CD4-positive, alpha-beta T cell (primary cell): ENCODE data around the gene GLYR1. TPM values are rescaled to one million over a fixed set of nuclear protein-coding genes. Genes with fewer than 3 reads are reported as not detected.

Source experiments
- ATAC-seq: fragments of 200-7000 bp; cut with Tn5 transposase; one replicate; pipeline ENCODE4 v1.10.0; 2022; ENCODE audit warnings: mild to moderate bottlenecking; ENCODE audit not compliant: poor library complexity
- CTCF ChIA-PET: fragments of 350-600 bp; sonication (Branson Sonifier 250); formaldehyde crosslinking; loops from one replicate; lab custom pipeline; 2021; ENCODE audit warnings: antibody characterized with exemption, inconsistent platforms; lab: Charles Lee
- POLR2A ChIA-PET: fragments of 350-600 bp; sonication (Branson Sonifier 250); formaldehyde crosslinking; loops from one replicate; lab custom pipeline; 2021; ENCODE audit warnings: antibody characterized with exemption, inconsistent platforms; lab: Charles Lee
- DNase-seq, 14 experiments: peaks; one replicate each; pipeline ENCODE4 v3.0.0-alpha.2; 2013 to 2020; ENCODE audit warnings: mixed read lengths in 2 of 14
- H3K27ac ChIP-seq, 2 donors: one replicate each; pipeline versions ENCODE4 v1.5.1 to v1.7.0; 2013; ENCODE audit warnings: low read length in 2 of 2, low read depth in 1 of 2, mild to moderate bottlenecking in 1 of 2
- H3K27me3 ChIP-seq, 2 experiments: 1 replicate in 1 of 2; 2 replicates in 1 of 2; pipeline versions ENCODE4 v1.6.1 to v1.7.0; 2013; ENCODE audit warnings: low read length in 2 of 2, control low read depth in 1 of 2, mild to moderate bottlenecking in 1 of 2, moderate library complexity in 1 of 2; ENCODE audit not compliant: insufficient read depth in 2 of 2, control insufficient read depth in 1 of 2
- H3K36me3 ChIP-seq: one replicate; pipeline ENCODE4 v1.6.1; 2013; ENCODE audit warnings: low read length, control low read depth; ENCODE audit not compliant: insufficient read depth
- H3K4me1 ChIP-seq: one replicate; pipeline ENCODE4 v1.6.1; 2013; ENCODE audit warnings: low read length, control low read depth; ENCODE audit not compliant: insufficient read depth
- H3K4me3 ChIP-seq: one replicate; pipeline ENCODE4 v1.5.1; 2013; ENCODE audit warnings: mild to moderate bottlenecking, low read length, moderate library complexity
- H3K9me3 ChIP-seq, 2 experiments: 1 replicate in 1 of 2; 2 replicates in 1 of 2; pipeline versions ENCODE4 v1.6.1 to v1.7.0; 2013; ENCODE audit warnings: low read length in 2 of 2, mild to moderate bottlenecking in 2 of 2, control low read depth in 1 of 2, moderate library complexity in 1 of 2; ENCODE audit not compliant: control insufficient read depth in 1 of 2, insufficient read depth in 1 of 2
- H3K27ac Mint-ChIP-seq: one replicate; pipeline ENCODE4 v1.8.0; 2020; ENCODE audit warnings: mixed read lengths
- H3K27me3 Mint-ChIP-seq: one replicate; pipeline ENCODE4 v1.8.0; 2021; ENCODE audit warnings: mixed read lengths
- H3K36me3 Mint-ChIP-seq: one replicate; pipeline ENCODE4 v1.8.0; 2021; ENCODE audit warnings: low read depth, mixed read lengths
- H3K4me1 Mint-ChIP-seq: one replicate; pipeline ENCODE4 v1.8.0; 2021; ENCODE audit warnings: low read depth, mixed read lengths
- H3K4me3 Mint-ChIP-seq: one replicate; pipeline ENCODE4 v1.8.0; 2020; ENCODE audit warnings: mild to moderate bottlenecking, mixed read lengths
- H3K9me3 Mint-ChIP-seq: one replicate; pipeline ENCODE4 v1.8.0; 2020; ENCODE audit warnings: mixed read lengths
- intact Hi-C, 2 experiments: fragments of 100-400 bp; cut with DNase I in 1 of 2; cut with micrococcal nuclease in 1 of 2; formaldehyde crosslinking; loops; one replicate each; pipeline versions ENCODE4 v1.15.1 to v1.9.0; 2023 to 2025; cut with DNase I, micrococcal nuclease
- total RNA-seq, 174 experiments: library from RNA in 2 of 174; stranded (reverse) in 2 of 174; gene quantifications; one replicate each; pipeline ENCODE4 v1.2.3 and lab custom pipeline; 2021 to 2026
- TF ChIP-seq, protein P1 (sequence below): fragments of 200-600 bp; IDR thresholded peaks from one replicate; pipeline ENCODE4 v1.8.0; 2022; ENCODE audit warnings: antibody characterized with exemption, mild to moderate bottlenecking

Gene GLYR1
- total RNA-seq, 2 experiments from 2014 or later = 71.7 to 77.2 TPM

DNA sequence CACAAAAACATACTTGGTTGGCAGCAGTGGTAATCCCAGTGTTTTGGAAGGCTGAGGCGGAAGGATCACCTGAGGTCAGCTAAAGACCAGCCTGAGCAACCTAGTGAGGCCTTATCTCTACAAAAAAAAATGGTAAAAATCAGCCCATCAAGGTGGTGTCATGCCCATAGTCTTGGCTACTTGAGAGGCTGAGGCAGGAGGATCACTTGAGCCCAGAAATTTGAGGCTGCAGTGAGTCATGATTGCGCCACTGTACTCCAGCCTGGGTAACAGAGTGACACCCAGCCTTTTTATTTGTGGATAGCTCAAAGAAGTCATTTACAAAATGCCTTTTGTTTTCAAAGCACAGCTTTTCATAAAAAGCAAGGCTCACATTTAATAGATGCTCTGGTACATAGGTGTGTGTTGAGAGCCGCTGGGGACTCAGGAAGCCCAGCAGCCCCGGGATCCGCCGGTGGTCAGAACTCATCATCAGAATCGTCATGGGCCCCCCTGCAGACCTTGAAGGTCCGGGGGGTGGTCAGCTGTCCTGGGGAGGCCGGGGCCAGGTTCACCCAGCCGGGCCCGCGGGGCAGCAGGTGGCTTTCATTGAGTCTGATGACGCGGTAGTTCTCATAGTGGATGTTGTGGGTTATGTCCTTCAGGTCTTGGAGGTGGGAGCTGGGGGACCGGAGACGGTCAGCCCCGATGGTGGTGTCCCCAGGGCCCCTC, 69.6 kb downstream of the GLYR1 start:
- intact Hi-C loops = no loop called here
- H3K27me3 Mint-ChIP-seq = no peaks in the 10 kb centered on the region
- no peak overlapping the region for H3K4me3 ChIP-seq
- H3K9me3 Mint-ChIP-seq = no peaks in the 10 kb centered on the region
- H3K27ac ChIP-seq = no peak overlapping the region
- DNase-seq = no peak
- POLR2A ChIA-PET = no interaction called here
- H3K4me1 Mint-ChIP-seq = no peaks in the 10 kb centered on the region
- ATAC-seq = no peak
- H3K9me3 ChIP-seq = no peaks in the 10 kb centered on the region
- no peaks in the 10 kb centered on the region for H3K36me3 ChIP-seq
- no peak overlapping the region for H3K4me3 Mint-ChIP-seq
- no peak overlapping the region for H3K27ac Mint-ChIP-seq
- TF ChIP-seq, protein P1, sequence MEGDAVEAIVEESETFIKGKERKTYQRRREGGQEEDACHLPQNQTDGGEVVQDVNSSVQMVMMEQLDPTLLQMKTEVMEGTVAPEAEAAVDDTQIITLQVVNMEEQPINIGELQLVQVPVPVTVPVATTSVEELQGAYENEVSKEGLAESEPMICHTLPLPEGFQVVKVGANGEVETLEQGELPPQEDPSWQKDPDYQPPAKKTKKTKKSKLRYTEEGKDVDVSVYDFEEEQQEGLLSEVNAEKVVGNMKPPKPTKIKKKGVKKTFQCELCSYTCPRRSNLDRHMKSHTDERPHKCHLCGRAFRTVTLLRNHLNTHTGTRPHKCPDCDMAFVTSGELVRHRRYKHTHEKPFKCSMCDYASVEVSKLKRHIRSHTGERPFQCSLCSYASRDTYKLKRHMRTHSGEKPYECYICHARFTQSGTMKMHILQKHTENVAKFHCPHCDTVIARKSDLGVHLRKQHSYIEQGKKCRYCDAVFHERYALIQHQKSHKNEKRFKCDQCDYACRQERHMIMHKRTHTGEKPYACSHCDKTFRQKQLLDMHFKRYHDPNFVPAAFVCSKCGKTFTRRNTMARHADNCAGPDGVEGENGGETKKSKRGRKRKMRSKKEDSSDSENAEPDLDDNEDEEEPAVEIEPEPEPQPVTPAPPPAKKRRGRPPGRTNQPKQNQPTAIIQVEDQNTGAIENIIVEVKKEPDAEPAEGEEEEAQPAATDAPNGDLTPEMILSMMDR = no peak
- no peaks in the 10 kb centered on the region for H3K36me3 Mint-ChIP-seq
- no peaks in the 10 kb centered on the region for H3K27me3 ChIP-seq
- CTCF ChIA-PET = no interaction called here
- H3K4me1 ChIP-seq = no peaks in the 10 kb centered on the region

DNA sequence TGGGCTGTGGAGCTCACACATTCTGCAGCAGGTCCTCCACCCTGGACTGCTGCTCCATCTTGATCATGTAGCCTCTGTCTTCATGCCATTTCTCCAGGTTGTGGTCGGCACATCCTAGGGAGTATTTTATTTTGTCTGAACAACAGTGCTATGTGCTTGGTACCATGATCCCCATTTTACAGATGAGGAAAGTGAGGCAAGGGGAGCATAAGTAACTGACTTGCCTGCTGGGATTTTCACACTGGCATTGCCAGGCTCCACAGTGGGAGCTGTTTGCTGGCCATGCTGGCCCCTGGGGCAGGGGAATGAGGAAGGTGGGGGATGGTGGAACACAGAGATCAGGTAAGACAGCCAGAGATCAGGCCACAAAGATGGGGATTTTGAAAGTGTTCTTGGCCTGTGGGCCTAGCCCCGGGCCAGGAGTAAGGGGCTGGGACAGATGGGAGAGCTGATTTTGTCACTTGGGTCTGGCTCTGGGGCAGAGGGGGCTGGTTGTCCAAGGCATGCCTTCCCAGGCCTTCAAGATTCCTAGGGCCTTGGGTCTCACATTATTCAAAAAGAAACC, 70.9 kb downstream of the GLYR1 start:
- TF ChIP-seq, protein P1 = no peak
- Mint-ChIP-seq H3K4me3 (no peak overlapping the region), H3K36me3 (no peaks in the 10 kb centered on the region), H3K27me3 (no peaks in the 10 kb centered on the region), H3K9me3 (no peaks in the 10 kb centered on the region), H3K4me1 (no peaks in the 10 kb centered on the region), H3K27ac (no peak overlapping the region)
- Histone ChIP-seq H3K27me3 (no peaks in the 10 kb centered on the region), H3K4me1 (no peaks in the 10 kb centered on the region), H3K4me3 (no peak overlapping the region), H3K36me3 (no peaks in the 10 kb centered on the region), H3K27ac (no peak overlapping the region), H3K9me3 (no peaks in the 10 kb centered on the region)
- DNase-seq (no peak), ATAC-seq (no peak)
- ChIA-PET CTCF (no interaction called here), POLR2A (interaction anchor here (0.6 kb wide), 1 partner anchor 1624 kb away, joined by 3 read pairs; no protein-coding TSS in a partner anchor)
- intact Hi-C loops = no loop called here

DNA sequence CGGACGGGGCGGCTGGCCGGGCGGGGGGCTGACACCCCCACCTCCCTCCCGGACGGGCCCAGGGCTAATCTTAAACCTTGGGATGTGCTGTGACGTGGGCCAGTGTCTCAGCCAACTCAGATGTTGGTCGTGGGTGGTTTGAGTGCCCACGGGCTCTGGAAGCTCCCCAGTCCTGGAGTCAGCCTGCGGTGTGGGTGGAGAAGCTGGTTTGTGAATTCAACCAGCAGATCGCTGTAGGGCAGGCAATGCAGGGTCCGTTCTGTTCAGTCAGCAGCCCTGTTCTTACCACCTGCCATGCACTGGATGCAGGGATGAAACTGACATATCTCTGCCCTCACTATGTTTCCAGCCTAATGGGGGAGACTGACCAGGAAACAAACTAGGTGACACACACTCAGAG, 72.1 kb downstream of the GLYR1 start:
- Mint-ChIP-seq H3K27me3 (no peaks in the 10 kb centered on the region), H3K4me1 (no peaks in the 10 kb centered on the region), H3K27ac (no peak overlapping the region), H3K4me3 (no peak overlapping the region), H3K9me3 (no peaks in the 10 kb centered on the region), H3K36me3 (no peaks in the 10 kb centered on the region)
- no peaks in the 10 kb centered on the region for H3K36me3 ChIP-seq
- no peak overlapping the region for H3K4me3 ChIP-seq
- H3K9me3 ChIP-seq = no peaks in the 10 kb centered on the region
- DNase-seq (no peak), ATAC-seq (no peak)
- CTCF ChIA-PET = no interaction called here
- no peaks in the 10 kb centered on the region for H3K4me1 ChIP-seq
- no peak overlapping the region for H3K27ac ChIP-seq
- H3K27me3 ChIP-seq = no peaks in the 10 kb centered on the region
- intact Hi-C loops = no loop called here
- POLR2A ChIA-PET = no interaction called here
- TF ChIP-seq, protein P1 = no peak
